Measurements from ENCODE around the gene LUM. TPM values are rescaled to one million over a fixed set of nuclear protein-coding genes. Genes with fewer than 3 reads are reported as not detected.

The LUM gene
- total RNA-seq, 1 experiment from 2014 or later: not detected

DNA sequence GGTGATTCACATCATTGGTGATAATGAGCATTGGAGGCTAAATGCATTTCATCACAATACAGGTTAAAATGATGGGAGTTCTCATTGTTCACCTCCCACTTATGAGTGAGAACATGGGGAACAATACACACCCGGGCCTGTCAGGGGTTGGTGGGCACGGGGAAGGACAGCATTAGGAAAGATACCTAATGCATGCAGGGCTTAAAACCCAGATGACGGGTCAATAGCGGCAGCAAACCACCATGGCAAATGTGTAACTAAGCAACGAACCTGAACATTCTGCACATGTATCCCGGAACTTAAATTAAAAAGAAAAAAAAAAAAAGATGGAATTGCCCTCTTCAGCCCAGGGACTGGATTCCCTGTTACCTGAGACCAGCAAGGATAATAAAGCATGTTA lies 2.3 kb upstream of the LUM start:
- DNase-seq (ENCODE audit: low spot score): no peak
- no peaks in the 10 kb centered on the region for H3K9me3 ChIP-seq (ENCODE audit: low read depth, low read length, poor library complexity, severe bottlenecking)
- intact Hi-C loops (cut with micrococcal nuclease; ENCODE audit: unreplicated experiment): no loop called here
- H3K27me3 ChIP-seq (replicated peaks; ENCODE audit: insufficient read depth, low read depth, low read length, poor library complexity): no peaks in the 10 kb centered on the region
- H3K27ac ChIP-seq (ENCODE audit: low read depth, low read length, poor library complexity, severe bottlenecking): no peak overlapping the region
- H3K36me3 ChIP-seq (ENCODE audit: insufficient read depth, low read length, poor library complexity, severe bottlenecking): no peaks in the 10 kb centered on the region
- ChIA-PET POLR2A (ENCODE audit: low non-redundant PET) (no interaction called here), CTCF (no interaction called here)
- H3K4me3 ChIP-seq (ENCODE audit: low read depth, low read length, poor library complexity, severe bottlenecking): no peak overlapping the region
- H3K4me1 ChIP-seq (ENCODE audit: insufficient read depth, low read length, poor library complexity, severe bottlenecking): no peaks in the 10 kb centered on the region
- TF ChIP-seq, protein P1, sequence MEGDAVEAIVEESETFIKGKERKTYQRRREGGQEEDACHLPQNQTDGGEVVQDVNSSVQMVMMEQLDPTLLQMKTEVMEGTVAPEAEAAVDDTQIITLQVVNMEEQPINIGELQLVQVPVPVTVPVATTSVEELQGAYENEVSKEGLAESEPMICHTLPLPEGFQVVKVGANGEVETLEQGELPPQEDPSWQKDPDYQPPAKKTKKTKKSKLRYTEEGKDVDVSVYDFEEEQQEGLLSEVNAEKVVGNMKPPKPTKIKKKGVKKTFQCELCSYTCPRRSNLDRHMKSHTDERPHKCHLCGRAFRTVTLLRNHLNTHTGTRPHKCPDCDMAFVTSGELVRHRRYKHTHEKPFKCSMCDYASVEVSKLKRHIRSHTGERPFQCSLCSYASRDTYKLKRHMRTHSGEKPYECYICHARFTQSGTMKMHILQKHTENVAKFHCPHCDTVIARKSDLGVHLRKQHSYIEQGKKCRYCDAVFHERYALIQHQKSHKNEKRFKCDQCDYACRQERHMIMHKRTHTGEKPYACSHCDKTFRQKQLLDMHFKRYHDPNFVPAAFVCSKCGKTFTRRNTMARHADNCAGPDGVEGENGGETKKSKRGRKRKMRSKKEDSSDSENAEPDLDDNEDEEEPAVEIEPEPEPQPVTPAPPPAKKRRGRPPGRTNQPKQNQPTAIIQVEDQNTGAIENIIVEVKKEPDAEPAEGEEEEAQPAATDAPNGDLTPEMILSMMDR (conservative IDR thresholded peaks at IDR 0.05; ENCODE audit: low read depth, low read length): no peak
- TF ChIP-seq EZH2 (IDR thresholded peaks at IDR 0.05; ENCODE audit: borderline replicate concordance, low read depth, low read length, poor library complexity, severe bottlenecking): no peak
- no TSS peak for BruUV-seq (replicated peaks)

DNA sequence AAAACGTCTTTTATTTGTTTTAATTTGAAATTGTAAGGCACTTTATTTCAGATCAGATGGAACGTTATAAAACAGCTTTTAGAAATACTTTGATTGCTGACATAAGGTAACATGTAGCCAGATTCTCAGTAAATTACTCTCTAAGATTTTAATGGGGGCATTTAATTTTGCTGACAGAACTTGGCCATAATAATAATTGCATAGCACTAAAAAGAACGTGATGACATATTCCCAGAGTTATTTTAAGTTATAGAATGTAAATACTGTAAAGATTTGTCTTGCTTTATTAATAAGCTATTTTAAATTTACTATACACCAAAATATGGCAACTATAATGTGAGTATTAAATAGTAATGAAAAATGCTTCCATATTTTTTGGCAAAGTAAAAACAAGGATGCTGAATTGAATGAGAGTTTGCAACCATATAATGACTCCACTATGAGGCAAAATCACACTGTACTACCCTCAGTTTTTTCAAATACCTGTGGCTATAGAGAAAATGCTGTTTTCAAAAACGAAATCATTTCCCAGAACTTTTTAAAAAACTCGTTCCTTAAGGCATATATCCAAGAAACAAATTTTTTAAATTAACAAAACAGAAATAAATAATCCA lies 876 bp downstream of the LUM start:
- Histone ChIP-seq H3K4me3 (ENCODE audit: low read depth, low read length, poor library complexity, severe bottlenecking) (no peak overlapping the region), H3K4me1 (ENCODE audit: insufficient read depth, low read length, poor library complexity, severe bottlenecking) (no peaks in the 10 kb centered on the region), H3K36me3 (ENCODE audit: insufficient read depth, low read length, poor library complexity, severe bottlenecking) (no peaks in the 10 kb centered on the region), H3K9me3 (ENCODE audit: low read depth, low read length, poor library complexity, severe bottlenecking) (no peaks in the 10 kb centered on the region), H3K27me3 (replicated peaks; ENCODE audit: insufficient read depth, low read depth, low read length, poor library complexity) (no peaks in the 10 kb centered on the region), H3K27ac (ENCODE audit: low read depth, low read length, poor library complexity, severe bottlenecking) (no peak overlapping the region)
- no TSS peak for BruUV-seq (replicated peaks)
- intact Hi-C loops (cut with micrococcal nuclease; ENCODE audit: unreplicated experiment): no loop called here
- POLR2A ChIA-PET (ENCODE audit: low non-redundant PET): no interaction called here
- no peak for DNase-seq (ENCODE audit: low spot score)
- CTCF ChIA-PET: no interaction called here
- TF ChIP-seq EZH2 (IDR thresholded peaks at IDR 0.05; ENCODE audit: borderline replicate concordance, low read depth, low read length, poor library complexity, severe bottlenecking): no peak
- TF ChIP-seq, protein P1 (conservative IDR thresholded peaks at IDR 0.05; ENCODE audit: low read depth, low read length): no peak

DNA sequence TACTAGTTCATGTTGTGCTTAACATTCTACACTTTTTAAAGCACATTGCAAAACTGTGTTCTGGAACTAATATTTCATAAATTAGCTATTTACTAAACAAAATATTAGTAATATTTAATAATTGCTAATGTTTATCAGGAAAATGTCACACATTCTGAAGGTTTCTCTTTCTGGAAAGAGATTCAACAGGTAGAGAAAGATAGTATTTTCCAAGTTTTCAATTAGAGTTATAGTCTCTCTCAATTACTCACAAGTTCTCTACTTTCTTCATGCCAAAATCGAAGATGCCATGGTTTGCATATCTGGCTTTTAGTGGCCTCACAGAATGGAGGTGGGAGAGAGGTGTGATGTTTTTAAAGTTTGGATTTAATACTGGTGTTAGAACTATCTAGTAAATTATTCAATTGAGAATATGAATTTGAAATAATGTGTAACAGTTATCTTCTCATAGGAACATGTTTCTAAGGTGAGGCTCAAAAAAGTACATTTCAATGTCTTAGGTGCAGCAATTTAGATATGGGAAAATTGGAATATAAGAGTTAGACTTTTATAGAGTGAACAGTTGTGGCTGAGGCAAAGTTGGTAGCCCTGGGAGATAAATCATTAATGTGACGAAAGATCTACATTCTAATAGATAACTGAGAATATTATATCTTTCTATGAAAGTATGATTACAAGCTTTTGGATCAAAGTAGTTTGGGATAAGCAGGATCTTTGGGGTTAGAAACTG lies 1.5 kb downstream of the LUM start:
- no TSS peak for BruUV-seq (replicated peaks)
- POLR2A ChIA-PET (ENCODE audit: low non-redundant PET): no interaction called here
- CTCF ChIA-PET: interaction anchor here (1.0 kb wide), 1 partner anchor 216 kb away, joined by 3 read pairs; no protein-coding TSS in a partner anchor
- no peak for TF ChIP-seq EZH2 (IDR thresholded peaks at IDR 0.05; ENCODE audit: borderline replicate concordance, low read depth, low read length, poor library complexity, severe bottlenecking)
- TF ChIP-seq, protein P1 (conservative IDR thresholded peaks at IDR 0.05; ENCODE audit: low read depth, low read length): no peak
- no peak for DNase-seq (ENCODE audit: low spot score)
- H3K27ac ChIP-seq (ENCODE audit: low read depth, low read length, poor library complexity, severe bottlenecking): no peak overlapping the region
- intact Hi-C loops (cut with micrococcal nuclease; ENCODE audit: unreplicated experiment): loop anchor here (1.0 to 5.0 kb wide), 2 partner anchors 131 to 218 kb away; no protein-coding TSS in a partner anchor
- H3K27me3 ChIP-seq (replicated peaks; ENCODE audit: insufficient read depth, low read depth, low read length, poor library complexity): no peaks in the 10 kb centered on the region
- no peak overlapping the region for H3K4me3 ChIP-seq (ENCODE audit: low read depth, low read length, poor library complexity, severe bottlenecking)
- no peaks in the 10 kb centered on the region for H3K4me1 ChIP-seq (ENCODE audit: insufficient read depth, low read length, poor library complexity, severe bottlenecking)
- no peaks in the 10 kb centered on the region for H3K36me3 ChIP-seq (ENCODE audit: insufficient read depth, low read length, poor library complexity, severe bottlenecking)
- no peaks in the 10 kb centered on the region for H3K9me3 ChIP-seq (ENCODE audit: low read depth, low read length, poor library complexity, severe bottlenecking)
